GM12874 (cell line): ENCODE data around the gene ZCCHC7.

Source experiments
- CTCF ChIP-seq: IDR thresholded peaks from 2 replicates; pipeline ENCODE4 v1.5.1; 2011; ENCODE audit warnings: low read depth, mild to moderate bottlenecking, control low read depth, low read length, moderate library complexity; ENCODE audit not compliant: insufficient read depth

ZCCHC7 gene

GRCh38 chr9:37119907-37120842 lies at the start of gene ZCCHC7:
ZCCHC7 (plus strand) TSS chr9:37120574.
- TF ChIP-seq CTCF: no peak

- TF ChIP-seq CTCF: no peak
Observed at GRCh38 chr9:37079370-37080164, 40.8 kb upstream of the ZCCHC7 start.

GRCh38 chr9:37082214-37082765 lies 38.1 kb upstream of the ZCCHC7 start:
- no peak for TF ChIP-seq CTCF

- TF ChIP-seq CTCF: no peak
Observed at GRCh38 chr9:37083654-37084053, 36.7 kb upstream of the ZCCHC7 start.

- TF ChIP-seq CTCF: no peak
Observed at GRCh38 chr9:37085233-37085632, 35.1 kb upstream of the ZCCHC7 start.

GRCh38 chr9:37094751-37095150 lies 25.6 kb upstream of the ZCCHC7 start:
- TF ChIP-seq CTCF: no peak

GRCh38 chr9:37096628-37097027 lies 23.7 kb upstream of the ZCCHC7 start:
- no peak for TF ChIP-seq CTCF
